Common myeloid progenitor, CD34-positive (primary cell): ENCODE results near the gene TMEM232. TPM values are rescaled to one million over a fixed set of nuclear protein-coding genes. Genes with fewer than 3 reads are reported as not detected.

Source experiments
- CTCF ChIA-PET: fragments of 350-600 bp; sonication (Branson Sonifier 250); formaldehyde crosslinking; loops from one replicate; lab custom pipeline; 2021; ENCODE audit warnings: antibody characterized with exemption; lab: Charles Lee
- POLR2A ChIA-PET: fragments of 350-600 bp; sonication (Branson Sonifier 250); formaldehyde crosslinking; loops from one replicate; lab custom pipeline; 2021; ENCODE audit warnings: antibody characterized with exemption; lab: Charles Lee
- DNase-seq, 3 donors: peaks; one replicate each; pipeline versions ENCODE4 v3.0.0 to v3.0.0-alpha.2; 2013
- H3K27ac ChIP-seq, 2 experiments: 1 replicate in 1 of 2; 2 replicates in 1 of 2; pipeline ENCODE4 v1.7.0; 2013; ENCODE audit warnings: inconsistent platforms in 2 of 2, low read length in 2 of 2, mild to moderate bottlenecking in 2 of 2, low read depth in 1 of 2, moderate library complexity in 1 of 2; ENCODE audit not compliant: severe bottlenecking in 2 of 2, insufficient read depth in 1 of 2, poor library complexity in 1 of 2
- H3K27me3 ChIP-seq, 5 experiments: replicated peaks in 2 of 5; 1 replicate in 3 of 5; 2 replicates in 2 of 5; pipeline versions ENCODE4 v1.6.1 to v1.7.0; 2013; ENCODE audit warnings: low read length in 4 of 5, mild to moderate bottlenecking in 2 of 5, moderate library complexity in 2 of 5, inconsistent platforms in 1 of 5; ENCODE audit not compliant: insufficient read depth in 5 of 5, control insufficient read depth in 4 of 5
- H3K36me3 ChIP-seq, 4 experiments: 1 replicate in 2 of 4; 2 replicates in 2 of 4; pipeline versions ENCODE4 v1.6.1 to v1.7.0; 2013; ENCODE audit warnings: low read length in 3 of 4, control low read depth in 1 of 4, mild to moderate bottlenecking in 1 of 4; ENCODE audit not compliant: control insufficient read depth in 4 of 4, insufficient read depth in 4 of 4
- H3K4me1 ChIP-seq, 4 experiments: 1 replicate in 3 of 4; 2 replicates in 1 of 4; pipeline versions ENCODE4 v1.6.1 to v1.7.1; 2013; ENCODE audit warnings: low read length in 3 of 4, mild to moderate bottlenecking in 3 of 4, control low read depth in 1 of 4, inconsistent platforms in 1 of 4, moderate library complexity in 1 of 4; ENCODE audit not compliant: control insufficient read depth in 4 of 4, insufficient read depth in 4 of 4; ENCODE audit errors: control extremely low read depth in 1 of 4
- H3K4me3 ChIP-seq, 7 experiments: 1 replicate in 4 of 7; 2 replicates in 3 of 7; pipeline versions ENCODE4 v1.5.1 to v1.7.0; 2013; ENCODE audit warnings: mild to moderate bottlenecking in 7 of 7, low read length in 6 of 7, moderate library complexity in 6 of 7, inconsistent platforms in 2 of 7, low read depth in 2 of 7, control low read depth in 1 of 7; ENCODE audit not compliant: insufficient read depth in 4 of 7, control insufficient read depth in 1 of 7; ENCODE audit errors: extremely low read depth in 1 of 7
- H3K9me3 ChIP-seq, 5 experiments: 1 replicate in 4 of 5; 2 replicates in 1 of 5; pipeline versions ENCODE4 v1.6.1 to v1.7.1; 2013; ENCODE audit warnings: low read length in 4 of 5, mild to moderate bottlenecking in 2 of 5, inconsistent platforms in 1 of 5, low read depth in 1 of 5, moderate library complexity in 1 of 5; ENCODE audit not compliant: control insufficient read depth in 4 of 5, insufficient read depth in 2 of 5; ENCODE audit errors: control extremely low read depth in 1 of 5
- WGBS: methylation state at CpG from one replicate; pipeline ENCODE4 v1.1.5; 2013; ENCODE audit not compliant: insufficient coverage; 5-methylcytosine and 5-hydroxymethylcytosine counted together
- polyA plus RNA-seq: library from polyadenylated mRNA; unstranded; fragments of 120-200 nt; gene quantifications from one replicate; pipeline ENCODE4 v1.2.1, GENCODE V29; 2013

The TMEM232 gene
- polyA plus RNA-seq: 4.0 TPM

GRCh38 chr5:110726249-110727024, at the start of gene TMEM232:
Gene TMEM232, minus strand, starts transcription at chr5:110726671. Its CDS starts 59,319 bp downstream, at chr5:110667352.
- peak within 1 kb of the TSS in 1 of 2 experiments; percentile 51 for H3K27ac ChIP-seq

GRCh38 chr5:110770286-110770685, 43.8 kb upstream of the TMEM232 start:
- Histone ChIP-seq H3K9me3 (peaks cover 0 to 2% (median 0%) of the 10 kb centered on the region in 5 experiments), H3K4me3 (no peak overlapping the region), H3K27ac (no peak overlapping the region), H3K27me3 (peaks cover 0 to 5% (median 3%) of the 10 kb centered on the region in 5 experiments), H3K36me3 (no peaks in the 10 kb centered on the region), H3K4me1 (no peaks in the 10 kb centered on the region)
- ChIA-PET POLR2A (no interaction called here), CTCF (no interaction called here)
- DNase-seq: no peak

More at GRCh38 chr5:110726249-110727024, at the start of gene TMEM232:
- peak; percentile 82 to 90 (median 87) for DNase-seq
- Histone ChIP-seq H3K4me3 (peak within 1 kb of the TSS in 6 of 7 experiments; percentile 59 to 79 (median 64)), H3K27me3 (no peaks in the 10 kb centered on the region), H3K4me1 (peaks cover 0 to 3% (median 1%) of the 10 kb centered on the region in 4 experiments), H3K9me3 (no peaks in the 10 kb centered on the region), H3K36me3 (no peaks in the 10 kb centered on the region)
- ChIA-PET POLR2A (no interaction called here), CTCF (interaction anchor here (0.6 kb wide), 1 partner anchor 11 kb away, joined by 3 read pairs; no protein-coding TSS in a partner anchor)
- WGBS: 40% methylated on average over 6 of the region's 17 CpGs

GRCh38 chr5:110769000-110769681, 42.7 kb upstream of the TMEM232 start:
- ChIA-PET CTCF (no interaction called here), POLR2A (no interaction called here)
- Histone ChIP-seq H3K4me1 (no peaks in the 10 kb centered on the region), H3K9me3 (peaks cover 0 to 1% (median 0%) of the 10 kb centered on the region in 5 experiments), H3K36me3 (no peaks in the 10 kb centered on the region), H3K27ac (no peak overlapping the region), H3K27me3 (peaks cover 0 to 5% (median 3%) of the 10 kb centered on the region in 5 experiments), H3K4me3 (no peak overlapping the region)
- DNase-seq: no peak
- no CpG with 5 or more reads among the region's 5 CpGs for WGBS

GRCh38 chr5:110768138-110768860, 41.8 kb upstream of the TMEM232 start:
- no peaks in the 10 kb centered on the region for H3K4me1 ChIP-seq
- no peak for DNase-seq
- 95% methylated on average over 2 of the region's 4 CpGs for WGBS
- H3K4me3 ChIP-seq: no peak overlapping the region
- ChIA-PET CTCF (interaction anchor here (0.6 kb wide), 1 partner anchor 27 kb away, joined by 3 read pairs; no protein-coding TSS in a partner anchor), POLR2A (no interaction called here)
- no peaks in the 10 kb centered on the region for H3K9me3 ChIP-seq
- H3K36me3 ChIP-seq: peaks cover 0 to under 1% (median 0%) of the 10 kb centered on the region in 4 experiments
- H3K27ac ChIP-seq: no peak overlapping the region
- peaks cover 0 to 5% (median 3%) of the 10 kb centered on the region in 5 experiments for H3K27me3 ChIP-seq

GRCh38 chr5:110760158-110760557, 33.7 kb upstream of the TMEM232 start:
- ChIA-PET POLR2A (no interaction called here), CTCF (no interaction called here)
- no peaks in the 10 kb centered on the region for H3K4me1 ChIP-seq
- no peaks in the 10 kb centered on the region for H3K9me3 ChIP-seq
- WGBS: 100% methylated on average over 1 of the region's 1 CpG
- H3K4me3 ChIP-seq: no peak overlapping the region
- H3K27ac ChIP-seq: no peak overlapping the region
- H3K27me3 ChIP-seq: no peaks in the 10 kb centered on the region
- peaks cover 8 to 50% (median 28%) of the 10 kb centered on the region in 4 experiments for H3K36me3 ChIP-seq
- no peak for DNase-seq

GRCh38 chr5:110757118-110757729, 30.8 kb upstream of the TMEM232 start:
- POLR2A ChIA-PET: no interaction called here
- Histone ChIP-seq H3K4me1 (no peaks in the 10 kb centered on the region), H3K27ac (no peak overlapping the region), H3K27me3 (no peaks in the 10 kb centered on the region), H3K4me3 (no peak overlapping the region), H3K36me3 (peaks cover 8 to 49% (median 23%) of the 10 kb centered on the region in 4 experiments), H3K9me3 (no peaks in the 10 kb centered on the region)
- peak; percentile 41 to 65 (median 53) for DNase-seq
- CTCF ChIA-PET: interaction anchor here (3.1 kb wide), 1 partner anchor 10 kb away, joined by 17 read pairs; no protein-coding TSS in a partner anchor
- WGBS: 100% methylated on average over 1 of the region's 4 CpGs
